Mammary epithelial cell (primary cell): ENCODE measurements around the gene TGFBRAP1.

Experiments used
- CTCF ChIP-seq, 2 donors: IDR thresholded peaks in 1 of 2; conservative IDR thresholded peaks in 1 of 2; 2 replicates each; pipeline ENCODE4 v1.5.1; 2011 to 2012; ENCODE audit warnings: inconsistent platforms in 2 of 2, low read length in 2 of 2, mild to moderate bottlenecking in 2 of 2, control low read depth in 1 of 2, low read depth in 1 of 2; ENCODE audit not compliant: insufficient read depth in 1 of 2; ENCODE audit errors: extremely low read depth in 1 of 2
- EZH2 ChIP-seq: IDR thresholded peaks from 2 replicates; pipeline ENCODE4 v1.6.1; 2012; ENCODE audit warnings: low read length, inconsistent platforms, borderline replicate concordance

- TF ChIP-seq EZH2 (no peak), CTCF (conservative IDR thresholded peaks at IDR 0.05 in 1 of 2, IDR thresholded peaks at IDR 0.05 in 1 of 2; ENCODE audit: extremely low read depth in 1 of 2, insufficient read depth in 1 of 2, low read depth in 1 of 2, low read length in 2 of 2) (no peak)
Observed at GRCh38 chr2:105362862-105363591, 33.5 kb upstream of the TGFBRAP1 start.
